Sigmoid colon (tissue), 7 donors: Measurements from ENCODE around the gene ACOT13. TPM values are rescaled to one million over a fixed set of nuclear protein-coding genes. Genes with fewer than 3 reads are reported as not detected.

Experiments
- DNase-seq: peaks from one replicate; pipeline ENCODE4 v3.0.0-alpha.2; 2019
- H3K27ac ChIP-seq, 4 donors: fragments of 200-600 bp; sonication (generic); one replicate each; pipeline ENCODE4 v1.5.1; 2016 to 2019; ENCODE audit warnings: mild to moderate bottlenecking in 1 of 4
- H3K27me3 ChIP-seq, 3 donors: fragments of 200-600 bp; sonication (generic); one replicate each; pipeline ENCODE4 v1.5.1; 2019; ENCODE audit warnings: mild to moderate bottlenecking in 1 of 3
- H3K36me3 ChIP-seq, 4 donors: fragments of 200-600 bp; sonication (generic); one replicate each; pipeline ENCODE4 v1.5.1; 2016 to 2019
- H3K4me1 ChIP-seq, 4 donors: fragments of 200-600 bp; sonication (generic); one replicate each; pipeline ENCODE4 v1.5.1; 2017 to 2019
- H3K4me3 ChIP-seq, 4 donors: fragments of 200-600 bp; sonication (generic); one replicate each; pipeline ENCODE4 v1.5.1; 2017 to 2019; ENCODE audit warnings: mild to moderate bottlenecking in 2 of 4, moderate library complexity in 1 of 4
- H3K9me3 ChIP-seq, 4 donors: fragments of 200-600 bp in 3 of 4; sonication (generic) in 3 of 4; one replicate each; pipeline versions ENCODE4 v1.5.1 to v1.6.1; 2013 to 2019
- EP300 ChIP-seq, 4 donors: sonication (generic); formaldehyde crosslinking; IDR thresholded peaks; one replicate each; pipeline ENCODE4 v1.6.1; 2017; ENCODE audit warnings: antibody characterized with exemption in 4 of 4
- POLR2A ChIP-seq, 2 donors: fragments of 450-650 bp; IDR thresholded peaks; one replicate each; pipeline ENCODE4 v1.6.1; 2016; ENCODE audit warnings: antibody characterized with exemption in 2 of 2, mild to moderate bottlenecking in 2 of 2, moderate library complexity in 2 of 2
- POLR2AphosphoS5 ChIP-seq, 4 donors: sonication (generic); formaldehyde crosslinking; IDR thresholded peaks; one replicate each; pipeline ENCODE4 v1.6.1; 2017; ENCODE audit warnings: antibody characterized with exemption in 4 of 4
- WGBS, 2 donors: extraction: QIAGEN DNeasy Blood & Tissue Kit; methylation state at CpG; one replicate each; pipeline ENCODE4 v1.1.7; 2013; 5-methylcytosine and 5-hydroxymethylcytosine counted together
- intact Hi-C: fragments of 100-400 bp; cut with DNase I; formaldehyde crosslinking; loops from one replicate; pipeline ENCODE4 v1.15.1; 2023
- polyA plus RNA-seq, 3 donors: library from polyadenylated mRNA; stranded (reverse); fragments of 200-250 nt; gene quantifications; one replicate each; pipeline ENCODE4 v1.2.3, GENCODE V29; 2013
- total RNA-seq, 4 donors: library from RNA; depleted of rRNA; stranded (reverse); fragments of >200 nt; gene quantifications; one replicate each; pipeline ENCODE4 v1.1.0, GENCODE V29; 2016
- TF ChIP-seq, protein P1 (sequence below), 4 experiments: fragments of 450-650 bp in 3 of 4; fragments of 200-600 bp in 1 of 4; IDR thresholded peaks; one replicate each; pipeline ENCODE4 v1.5.1; 2016 to 2019; ENCODE audit warnings: antibody characterized with exemption in 4 of 4, mild to moderate bottlenecking in 3 of 4, moderate library complexity in 2 of 4
- donor health status: healthy with polysubstance abuse.
- donor health status: Bipolar disorder and iron deficiency.
- donor health status: healthy.

The ACOT13 gene
- total and polyA plus RNA-seq, 7 donors: 5.3 to 48.6 (median 11.8) TPM

GRCh38 chr6:24689964-24690363 lies 23.1 kb downstream of the ACOT13 start:
- DNase-seq: no peak
- Histone ChIP-seq H3K27me3 (no peaks in the 10 kb centered on the region), H3K27ac (no peak overlapping the region), H3K4me3 (no peak overlapping the region), H3K36me3 (peaks cover 0 to 6% (median 0%) of the 10 kb centered on the region in 4 donors), H3K4me1 (no peaks in the 10 kb centered on the region), H3K9me3 (no peaks in the 10 kb centered on the region)
- 90 to 95% methylated on average over 2 of the region's 2 CpGs for WGBS, 2 donors
- no peak for TF ChIP-seq EP300 (IDR thresholded peaks at IDR 0.05)
- TF ChIP-seq, protein P1, sequence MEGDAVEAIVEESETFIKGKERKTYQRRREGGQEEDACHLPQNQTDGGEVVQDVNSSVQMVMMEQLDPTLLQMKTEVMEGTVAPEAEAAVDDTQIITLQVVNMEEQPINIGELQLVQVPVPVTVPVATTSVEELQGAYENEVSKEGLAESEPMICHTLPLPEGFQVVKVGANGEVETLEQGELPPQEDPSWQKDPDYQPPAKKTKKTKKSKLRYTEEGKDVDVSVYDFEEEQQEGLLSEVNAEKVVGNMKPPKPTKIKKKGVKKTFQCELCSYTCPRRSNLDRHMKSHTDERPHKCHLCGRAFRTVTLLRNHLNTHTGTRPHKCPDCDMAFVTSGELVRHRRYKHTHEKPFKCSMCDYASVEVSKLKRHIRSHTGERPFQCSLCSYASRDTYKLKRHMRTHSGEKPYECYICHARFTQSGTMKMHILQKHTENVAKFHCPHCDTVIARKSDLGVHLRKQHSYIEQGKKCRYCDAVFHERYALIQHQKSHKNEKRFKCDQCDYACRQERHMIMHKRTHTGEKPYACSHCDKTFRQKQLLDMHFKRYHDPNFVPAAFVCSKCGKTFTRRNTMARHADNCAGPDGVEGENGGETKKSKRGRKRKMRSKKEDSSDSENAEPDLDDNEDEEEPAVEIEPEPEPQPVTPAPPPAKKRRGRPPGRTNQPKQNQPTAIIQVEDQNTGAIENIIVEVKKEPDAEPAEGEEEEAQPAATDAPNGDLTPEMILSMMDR (IDR thresholded peaks at IDR 0.05): no peak
- TF ChIP-seq POLR2A (IDR thresholded peaks at IDR 0.05): no peak
- no peak for TF ChIP-seq POLR2AphosphoS5 (IDR thresholded peaks at IDR 0.05)
- intact Hi-C loops: no loop called here

DNA sequence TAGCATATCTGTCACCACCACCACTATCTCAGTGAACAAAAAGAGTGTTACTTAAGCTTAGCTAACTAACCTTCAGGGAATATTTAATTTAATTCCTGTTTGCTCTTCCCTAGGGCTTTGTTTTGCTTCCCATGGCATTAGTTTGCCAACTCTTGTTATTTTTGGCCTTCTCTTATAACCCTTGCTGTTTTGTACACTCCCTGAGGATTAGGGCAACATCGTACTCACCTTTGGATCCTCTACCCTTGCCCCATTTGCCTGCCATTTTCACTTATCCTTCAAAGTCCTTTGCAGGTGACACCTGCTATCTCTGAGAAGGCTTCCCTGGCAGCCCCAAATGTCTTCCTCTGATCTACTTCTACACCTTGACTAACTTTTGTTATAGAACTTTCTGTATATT lies 23.7 kb downstream of the ACOT13 start:
- peaks cover 0 to 6% (median 0%) of the 10 kb centered on the region in 4 donors for H3K36me3 ChIP-seq
- H3K4me1 ChIP-seq: no peaks in the 10 kb centered on the region
- H3K27ac ChIP-seq: no peak overlapping the region
- H3K9me3 ChIP-seq: no peaks in the 10 kb centered on the region
- no peak for DNase-seq
- intact Hi-C loops: no loop called here
- WGBS, 2 donors: 64 to 79% methylated on average over 1 of the region's 1 CpG
- TF ChIP-seq POLR2AphosphoS5 (IDR thresholded peaks at IDR 0.05) (no peak), EP300 (IDR thresholded peaks at IDR 0.05) (no peak), POLR2A (IDR thresholded peaks at IDR 0.05) (no peak)
- TF ChIP-seq, protein P1 (IDR thresholded peaks at IDR 0.05): no peak
- no peaks in the 10 kb centered on the region for H3K27me3 ChIP-seq
- no peak overlapping the region for H3K4me3 ChIP-seq

- TF ChIP-seq POLR2AphosphoS5 (IDR thresholded peaks at IDR 0.05) (no peak), POLR2A (IDR thresholded peaks at IDR 0.05) (no peak), EP300 (IDR thresholded peaks at IDR 0.05) (no peak)
- TF ChIP-seq, protein P1 (IDR thresholded peaks at IDR 0.05): no peak
- 89 to 90% methylated on average over 3 of the region's 3 CpGs for WGBS, 2 donors
Measured at GRCh38 chr6:24691550-24691949, 24.7 kb downstream of the ACOT13 start.

GRCh38 chr6:24692003-24692402 lies 25.1 kb downstream of the ACOT13 start:
- no peaks in the 10 kb centered on the region for H3K27me3 ChIP-seq
- DNase-seq: no peak
- H3K36me3 ChIP-seq: peaks cover 0 to 6% (median 0%) of the 10 kb centered on the region in 4 donors
- H3K9me3 ChIP-seq: no peaks in the 10 kb centered on the region
- no peak overlapping the region for H3K4me3 ChIP-seq
- no peak for TF ChIP-seq POLR2A (IDR thresholded peaks at IDR 0.05)
- no peak for TF ChIP-seq POLR2AphosphoS5 (IDR thresholded peaks at IDR 0.05)
- TF ChIP-seq, protein P1 (IDR thresholded peaks at IDR 0.05): no peak
- no peak for TF ChIP-seq EP300 (IDR thresholded peaks at IDR 0.05)
- no peaks in the 10 kb centered on the region for H3K4me1 ChIP-seq
- H3K27ac ChIP-seq: no peak overlapping the region
- intact Hi-C loops: no loop called here
- WGBS, 2 donors: 82 to 85% methylated on average over 4 of the region's 4 CpGs

More at GRCh38 chr6:24691550-24691949, 24.7 kb downstream of the ACOT13 start:
- peaks cover 0 to 6% (median 0%) of the 10 kb centered on the region in 4 donors for H3K36me3 ChIP-seq
- DNase-seq: no peak
- no peak overlapping the region for H3K27ac ChIP-seq
- H3K27me3 ChIP-seq: no peaks in the 10 kb centered on the region
- no peaks in the 10 kb centered on the region for H3K9me3 ChIP-seq
- H3K4me1 ChIP-seq: no peaks in the 10 kb centered on the region
- no peak overlapping the region for H3K4me3 ChIP-seq
- intact Hi-C loops: no loop called here

- Histone ChIP-seq H3K36me3 (peaks cover 0 to 6% (median 0%) of the 10 kb centered on the region in 4 donors), H3K27me3 (no peaks in the 10 kb centered on the region), H3K4me3 (no peak overlapping the region), H3K4me1 (no peaks in the 10 kb centered on the region), H3K9me3 (no peaks in the 10 kb centered on the region), H3K27ac (no peak overlapping the region)
- TF ChIP-seq EP300 (IDR thresholded peaks at IDR 0.05) (no peak), POLR2A (IDR thresholded peaks at IDR 0.05) (no peak), POLR2AphosphoS5 (IDR thresholded peaks at IDR 0.05) (no peak)
- TF ChIP-seq, protein P1 (IDR thresholded peaks at IDR 0.05): no peak
- WGBS, 2 donors: 95 to 96% methylated on average over 3 of the region's 3 CpGs
- DNase-seq: no peak
- intact Hi-C loops: no loop called here
Measured at GRCh38 chr6:24692415-24692814, 25.5 kb downstream of the ACOT13 start.
